Activated naive CD4-positive, alpha-beta T cell treated with Interleukin-2 at 50 U/mL for 16 hours (primary cell): ENCODE results near the gene SHROOM3.

Source experiments
- DNase-seq: peaks from one replicate; pipeline ENCODE4 v3.0.0-alpha.2; 2020

SHROOM3 gene

GRCh38 chr4:76637712-76638361 is 202.8 kb downstream of the SHROOM3 start:
- no peak for DNase-seq

DNA sequence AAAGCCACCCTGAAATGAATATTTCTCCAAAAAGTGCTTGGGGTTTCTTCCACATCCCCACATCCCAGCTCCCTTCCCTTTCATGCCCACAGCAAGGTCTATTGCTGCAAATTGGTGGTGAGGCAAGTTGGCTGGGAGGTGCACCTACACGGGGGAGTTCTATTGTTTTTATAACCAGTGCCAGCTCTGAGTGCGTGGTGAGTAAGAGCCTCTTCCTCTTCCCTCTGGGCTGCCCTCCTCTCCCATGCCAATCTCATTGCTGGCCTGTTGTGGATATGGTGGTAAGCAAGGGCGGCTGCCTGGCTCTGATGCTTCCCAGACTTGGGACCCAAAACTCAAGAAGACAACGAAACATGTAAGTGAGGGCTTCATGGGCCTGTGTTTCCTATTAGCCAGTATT is 204.3 kb downstream of the SHROOM3 start:
- DNase-seq: no peak

DNA sequence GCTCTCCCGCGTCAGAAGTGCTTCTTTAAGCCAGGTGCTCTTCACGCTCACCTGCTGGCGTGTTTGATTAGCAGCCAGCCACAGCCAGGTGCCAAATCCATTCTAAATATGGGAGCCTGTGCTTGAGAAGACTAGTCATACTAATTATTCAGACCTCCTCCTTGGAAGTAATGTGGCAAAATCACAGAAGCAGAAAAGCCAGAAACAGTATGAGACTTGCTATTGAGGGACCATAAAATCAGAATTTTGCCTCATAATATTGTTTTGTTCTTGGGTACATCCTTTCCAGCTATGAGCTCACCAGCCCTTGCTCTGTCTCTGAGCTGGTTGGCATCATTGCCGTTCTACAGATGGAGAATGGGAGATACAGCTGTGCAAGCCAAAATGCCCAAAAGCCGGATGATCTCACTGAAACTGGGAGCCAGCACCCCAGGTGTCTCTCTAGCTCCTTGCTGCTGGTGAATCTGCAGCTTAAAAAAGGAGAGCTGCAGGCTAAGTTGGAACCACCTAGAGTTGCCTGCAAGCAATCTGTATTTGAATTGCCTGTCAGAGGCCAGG is 205.4 kb downstream of the SHROOM3 start:
- no peak for DNase-seq

DNA sequence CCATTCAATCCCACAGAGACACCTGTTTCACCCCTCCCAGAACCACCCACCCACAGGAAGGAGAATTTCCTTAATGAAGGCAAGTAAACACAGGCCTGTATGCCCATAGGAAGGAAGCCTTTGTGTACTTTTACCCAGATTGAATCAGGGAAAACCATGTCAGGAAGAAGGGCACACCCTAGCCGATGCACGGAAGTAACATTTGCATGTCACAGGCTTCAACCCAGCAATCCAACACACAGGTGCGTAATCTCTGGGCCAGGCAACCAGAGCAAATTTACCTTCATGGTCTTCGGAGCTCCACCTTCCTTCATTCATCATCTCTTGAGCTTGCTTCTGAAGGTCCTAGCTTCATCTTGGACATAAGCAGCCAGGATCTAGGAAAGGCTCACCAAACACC is 206.3 kb downstream of the SHROOM3 start:
- DNase-seq: no peak

DNA sequence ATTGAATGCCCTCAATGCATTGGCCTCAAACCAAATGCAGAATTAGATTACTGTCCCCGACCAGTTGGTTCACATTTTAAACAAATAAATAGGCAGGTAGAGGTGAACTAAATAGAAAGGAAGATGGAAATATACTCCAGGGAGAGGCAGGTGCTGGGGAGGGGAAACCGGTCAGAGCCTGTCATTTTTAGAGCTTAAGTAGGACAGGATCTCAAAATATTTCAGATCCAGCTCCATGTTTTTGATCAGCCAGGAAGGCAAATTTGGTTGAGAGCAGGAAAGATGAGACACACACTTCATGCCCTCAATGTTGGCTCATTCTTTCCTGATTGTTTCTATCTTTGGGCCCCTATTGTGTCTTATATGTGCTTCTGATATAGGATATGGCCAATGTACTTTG is 206.7 kb downstream of the SHROOM3 start:
- DNase-seq: no peak

- no peak for DNase-seq
Measured at GRCh38 chr4:76644831-76645485, 209.9 kb downstream of the SHROOM3 start.

DNA sequence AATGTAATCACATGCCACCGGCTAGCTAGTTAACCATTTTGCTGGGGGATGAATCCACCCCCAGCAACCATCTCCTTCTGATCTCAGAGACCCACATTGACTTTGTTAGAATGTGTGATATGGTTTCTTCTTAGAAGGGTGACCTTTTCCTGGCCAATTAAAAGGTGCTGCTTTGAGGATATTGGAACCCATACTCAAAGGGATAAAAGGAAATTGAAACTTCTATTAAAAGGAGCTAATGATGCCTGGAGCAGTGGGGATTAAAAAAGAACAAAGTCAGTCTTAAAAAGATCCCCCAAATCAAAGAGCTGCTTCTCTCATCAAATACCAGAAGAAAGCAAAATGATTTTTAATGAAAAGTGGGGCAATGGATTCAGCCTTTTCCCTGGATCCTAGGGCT is 214.1 kb downstream of the SHROOM3 start:
- no peak for DNase-seq

- no peak for DNase-seq
Measured at GRCh38 chr4:76651616-76652015, 216.6 kb downstream of the SHROOM3 start.

DNA sequence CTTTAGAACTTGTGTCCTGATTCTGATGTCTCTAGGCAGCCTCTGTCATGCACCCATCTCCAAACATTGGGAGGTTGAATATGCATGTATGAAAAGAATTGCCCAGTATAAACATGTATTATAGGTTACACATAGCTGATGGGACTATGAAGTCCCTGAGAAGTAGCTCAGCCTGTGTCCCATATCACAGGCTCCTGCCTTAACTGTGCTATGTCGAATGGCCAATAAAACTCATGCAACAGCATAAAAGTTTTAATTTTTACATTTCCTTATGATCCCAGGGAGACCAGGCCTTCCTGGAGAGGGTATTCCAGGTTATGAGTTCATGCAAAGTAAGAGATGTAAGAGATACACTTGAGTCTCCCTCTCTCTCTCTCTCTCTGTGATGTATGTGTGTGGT is 217.4 kb downstream of the SHROOM3 start:
- DNase-seq: no peak

- DNase-seq: no peak
Measured at GRCh38 chr4:76654084-76654483, 219.1 kb downstream of the SHROOM3 start.

DNA sequence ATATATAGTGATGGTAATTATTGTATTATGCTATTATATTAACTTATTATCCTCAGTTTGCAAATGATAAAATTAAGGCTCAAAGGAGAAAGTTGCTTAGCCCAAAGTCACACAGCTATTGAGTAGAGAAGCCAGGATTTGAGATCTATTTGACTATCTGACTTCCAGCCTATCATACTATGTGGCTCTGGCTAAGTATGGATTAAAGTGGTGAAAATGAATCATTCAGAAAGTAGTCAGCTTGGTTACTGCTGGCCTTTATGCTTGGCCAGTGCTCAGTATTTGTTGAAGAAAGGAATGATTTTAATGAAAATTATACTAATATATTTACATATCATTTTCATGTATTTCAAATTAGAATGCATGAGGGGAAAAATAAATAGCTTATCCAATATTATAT is 219.8 kb downstream of the SHROOM3 start:
- no peak for DNase-seq

GRCh38 chr4:76655566-76656479 is 220.8 kb downstream of the SHROOM3 start:
- no peak for DNase-seq

- no peak for DNase-seq
Measured at GRCh38 chr4:76657443-76657842, 222.4 kb downstream of the SHROOM3 start.

DNA sequence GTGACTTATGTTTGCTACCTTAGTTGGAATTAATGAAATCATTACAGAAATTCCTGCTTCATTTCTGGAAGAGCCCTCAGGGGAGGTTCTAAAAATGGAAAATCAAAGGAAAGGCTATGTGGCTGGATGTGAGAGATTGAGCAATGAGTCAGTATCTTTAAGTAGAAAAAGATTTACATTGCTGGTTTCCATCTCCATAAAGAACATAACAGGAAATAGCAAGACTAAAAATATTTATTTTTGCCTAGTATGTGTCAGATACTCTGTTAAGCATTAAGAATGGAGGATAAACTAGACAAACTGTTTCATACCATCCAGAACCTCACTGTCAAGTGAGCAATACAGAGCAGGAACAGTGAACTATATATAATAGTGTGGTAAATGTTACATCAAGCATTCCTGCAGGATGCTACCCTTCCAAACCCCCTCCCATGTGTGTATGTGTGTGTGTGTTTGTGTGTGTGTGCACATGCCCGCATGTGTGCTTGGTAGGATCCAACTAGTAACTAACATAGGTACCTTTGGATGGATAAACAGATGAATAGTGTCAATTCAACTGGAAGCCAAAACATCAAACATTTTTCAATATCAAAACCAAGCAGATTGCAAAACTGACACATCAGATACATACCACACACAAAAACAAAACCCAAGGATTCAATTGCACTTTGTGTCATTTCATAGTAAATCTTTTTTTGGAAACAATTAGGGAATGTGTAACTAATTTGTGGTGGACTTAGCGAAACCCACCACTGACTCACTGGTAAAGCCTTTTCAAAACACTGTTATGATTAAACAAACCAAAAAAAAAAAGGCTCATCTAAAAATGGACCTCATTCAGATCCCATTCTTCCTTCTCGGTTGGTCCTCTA is 223.4 kb downstream of the SHROOM3 start:
- DNase-seq: no peak

DNA sequence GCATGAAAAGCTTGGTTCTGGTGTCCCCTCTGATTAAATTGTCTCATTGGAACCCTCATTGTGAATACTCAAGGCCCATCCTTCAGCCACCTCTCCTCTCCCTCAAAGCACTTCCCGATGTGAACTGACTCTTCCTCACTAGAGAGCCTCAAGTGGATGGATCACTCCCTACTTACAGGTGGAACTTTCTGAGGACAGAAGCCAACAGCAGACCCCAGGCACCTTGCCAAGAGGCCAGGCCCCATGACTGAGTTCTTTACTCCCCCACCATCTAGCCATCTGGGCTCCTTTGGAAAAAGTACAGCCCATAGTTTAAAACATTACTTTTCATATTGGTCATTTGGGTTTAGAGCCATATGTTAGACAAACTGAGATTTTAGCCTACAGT is 224.1 kb downstream of the SHROOM3 start:
- DNase-seq: no peak

GRCh38 chr4:76663824-76664223 is 228.8 kb downstream of the SHROOM3 start:
- DNase-seq: no peak

GRCh38 chr4:76665153-76665552 is 230.1 kb downstream of the SHROOM3 start:
- no peak for DNase-seq

GRCh38 chr4:76665721-76666120 is 230.7 kb downstream of the SHROOM3 start:
- DNase-seq: no peak

DNA sequence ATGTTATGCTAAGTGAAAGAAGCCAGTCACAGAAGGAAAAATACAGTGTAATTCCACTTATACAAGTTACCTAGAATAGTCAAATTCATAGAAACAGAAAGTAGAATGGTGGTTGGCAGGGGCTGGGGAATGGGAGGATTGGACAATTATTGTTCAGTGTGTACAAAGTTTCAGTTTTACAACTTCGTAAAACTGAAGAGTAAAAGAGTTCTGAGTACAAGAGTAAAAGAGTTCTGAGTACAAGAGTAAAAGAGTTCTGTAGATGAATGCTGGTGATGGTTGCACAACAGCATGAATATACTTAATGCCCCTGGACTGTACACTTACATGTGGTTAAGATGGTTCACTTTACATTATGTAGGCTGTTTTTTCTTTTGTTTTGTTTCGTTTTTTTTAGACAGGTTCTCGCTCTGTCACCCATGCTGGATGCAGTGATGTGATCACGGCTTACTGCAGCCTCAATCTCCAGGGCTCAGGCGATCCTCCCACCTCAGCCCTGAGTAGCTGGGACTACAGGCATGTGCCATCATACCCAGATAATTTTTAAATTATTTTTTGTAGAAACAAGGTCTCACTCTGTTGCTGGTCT is 232.0 kb downstream of the SHROOM3 start:
- DNase-seq: no peak

DNA sequence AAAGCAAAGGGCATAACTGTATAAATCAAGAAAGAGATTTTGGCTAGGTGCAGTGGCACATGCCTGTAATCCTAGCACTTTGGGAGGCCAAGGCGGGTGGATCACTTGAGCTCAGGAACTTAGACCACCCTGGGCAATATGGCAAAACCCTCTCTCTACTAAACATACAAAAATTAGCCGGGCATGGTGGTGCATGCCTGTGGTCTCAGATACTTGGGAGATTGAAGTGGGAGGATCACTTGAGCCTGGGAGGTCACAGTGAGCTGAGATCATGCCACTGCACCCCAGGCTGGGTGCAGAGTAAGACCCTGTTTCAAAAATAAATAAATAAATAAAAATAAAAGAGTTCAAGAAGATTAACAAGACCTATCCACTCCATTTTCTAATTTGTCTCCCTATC is 235.6 kb downstream of the SHROOM3 start:
- DNase-seq: no peak

DNA sequence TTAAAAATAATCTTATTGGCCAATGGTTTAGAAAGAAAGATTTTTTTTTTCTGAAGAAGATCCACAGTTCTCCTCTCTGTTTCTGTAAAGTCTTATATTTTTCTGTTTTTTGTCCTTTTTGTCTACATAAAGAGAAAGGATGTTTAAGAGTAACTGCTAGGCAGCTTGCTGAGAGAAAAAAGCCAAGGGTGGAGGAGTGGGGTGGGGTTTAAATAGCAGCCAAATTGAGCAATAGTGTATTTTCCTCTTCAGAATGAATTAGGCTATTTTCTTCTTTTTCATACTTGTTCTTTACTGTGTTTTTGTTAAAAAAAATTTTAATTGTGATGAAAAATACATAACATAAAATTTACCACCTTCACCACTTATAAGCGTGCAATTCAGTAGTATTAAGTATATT is 238.3 kb downstream of the SHROOM3 start:
- DNase-seq: no peak

DNA sequence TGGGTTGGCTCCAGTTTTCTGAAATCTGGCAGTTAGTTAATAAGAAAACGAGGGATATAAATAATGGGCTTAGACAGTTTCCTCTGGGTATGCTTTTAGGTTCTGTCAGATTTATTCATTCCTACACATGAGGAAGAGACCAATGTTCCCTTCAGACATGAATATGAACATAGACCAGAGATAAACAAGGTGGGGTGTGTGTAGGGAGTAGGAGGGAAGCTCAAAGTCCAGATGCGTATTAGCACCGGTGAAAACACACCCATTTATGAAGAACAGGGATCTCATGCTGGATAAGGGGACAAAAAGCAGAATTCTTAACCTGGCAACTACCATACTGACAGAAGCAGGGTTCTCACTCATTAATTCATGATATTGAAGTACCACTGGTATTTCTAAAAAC is 240.0 kb downstream of the SHROOM3 start:
- no peak for DNase-seq
